Measurements from ENCODE around the gene THAP12. TPM values are rescaled to one million over a fixed set of nuclear protein-coding genes. Genes with fewer than 3 reads are reported as not detected.
"Not testable (repeated sequence)": the region's sequence is repeated elsewhere in the genome, so short reads cannot be mapped to it uniquely, and the experiment has no call there.

THAP12 gene
- total and polyA plus RNA-seq, 2 donors from 2014 or later: 19.5 to 39.3 TPM

DNA sequence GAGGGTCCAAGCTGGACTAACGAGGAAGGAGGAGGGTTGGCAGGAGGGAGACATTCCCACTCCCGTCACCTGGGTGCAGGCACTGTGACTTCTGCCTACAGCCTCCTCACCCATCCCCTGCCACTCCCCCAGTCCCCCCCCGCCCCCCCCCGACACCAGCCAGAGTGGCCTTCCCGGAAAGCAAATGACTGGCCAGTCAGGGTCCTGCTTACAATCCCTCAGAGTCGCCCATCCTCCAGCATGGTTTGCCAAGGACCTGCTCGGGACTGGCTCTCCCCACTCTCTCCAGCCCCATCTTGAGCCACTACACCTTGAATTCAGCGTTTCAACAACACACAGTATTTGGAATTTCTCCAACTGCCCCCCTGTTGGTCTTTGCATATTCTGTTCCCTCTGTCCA is 59.6 kb downstream of the THAP12 start:
- no peaks in the 10 kb centered on the region for H3K4me1 ChIP-seq (ENCODE audit: control insufficient read depth in 2 of 3, insufficient read depth in 2 of 3, low read depth in 1 of 3, low read length in 3 of 3)
- no peaks in the 10 kb centered on the region for H3K36me3 ChIP-seq (ENCODE audit: control insufficient read depth in 2 of 3, insufficient read depth in 3 of 3, low read length in 3 of 3)
- TF ChIP-seq, protein P1, sequence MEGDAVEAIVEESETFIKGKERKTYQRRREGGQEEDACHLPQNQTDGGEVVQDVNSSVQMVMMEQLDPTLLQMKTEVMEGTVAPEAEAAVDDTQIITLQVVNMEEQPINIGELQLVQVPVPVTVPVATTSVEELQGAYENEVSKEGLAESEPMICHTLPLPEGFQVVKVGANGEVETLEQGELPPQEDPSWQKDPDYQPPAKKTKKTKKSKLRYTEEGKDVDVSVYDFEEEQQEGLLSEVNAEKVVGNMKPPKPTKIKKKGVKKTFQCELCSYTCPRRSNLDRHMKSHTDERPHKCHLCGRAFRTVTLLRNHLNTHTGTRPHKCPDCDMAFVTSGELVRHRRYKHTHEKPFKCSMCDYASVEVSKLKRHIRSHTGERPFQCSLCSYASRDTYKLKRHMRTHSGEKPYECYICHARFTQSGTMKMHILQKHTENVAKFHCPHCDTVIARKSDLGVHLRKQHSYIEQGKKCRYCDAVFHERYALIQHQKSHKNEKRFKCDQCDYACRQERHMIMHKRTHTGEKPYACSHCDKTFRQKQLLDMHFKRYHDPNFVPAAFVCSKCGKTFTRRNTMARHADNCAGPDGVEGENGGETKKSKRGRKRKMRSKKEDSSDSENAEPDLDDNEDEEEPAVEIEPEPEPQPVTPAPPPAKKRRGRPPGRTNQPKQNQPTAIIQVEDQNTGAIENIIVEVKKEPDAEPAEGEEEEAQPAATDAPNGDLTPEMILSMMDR (IDR thresholded peaks at IDR 0.05; ENCODE audit: borderline replicate concordance, extremely low read depth, insufficient read depth): no peak
- peaks cover 0 to 2% (median 0%) of the 10 kb centered on the region in 3 donors for H3K9me3 ChIP-seq (ENCODE audit: control insufficient read depth in 2 of 3, insufficient read depth in 1 of 3, low read length in 3 of 3)
- no peak overlapping the region for H3K4me3 ChIP-seq (ENCODE audit: low read length in 3 of 3)
- H3K27me3 ChIP-seq (ENCODE audit: control insufficient read depth, insufficient read depth, low read length): peaks cover 6% of the 10 kb centered on the region
- intact Hi-C loops (cut with DNase I): loop anchor here (10.0 kb wide), 1 partner anchor 427 kb away; no protein-coding TSS in a partner anchor
- no peak overlapping the region for H3K27ac ChIP-seq (ENCODE audit: low read depth in 2 of 2, low read length in 2 of 2)
- no peak overlapping the region for H3K9ac ChIP-seq (ENCODE audit: low read length in 3 of 3)
- FAIRE-seq (no peak), DNase-seq (peak in 1 of 5 donors; percentile 15)

DNA sequence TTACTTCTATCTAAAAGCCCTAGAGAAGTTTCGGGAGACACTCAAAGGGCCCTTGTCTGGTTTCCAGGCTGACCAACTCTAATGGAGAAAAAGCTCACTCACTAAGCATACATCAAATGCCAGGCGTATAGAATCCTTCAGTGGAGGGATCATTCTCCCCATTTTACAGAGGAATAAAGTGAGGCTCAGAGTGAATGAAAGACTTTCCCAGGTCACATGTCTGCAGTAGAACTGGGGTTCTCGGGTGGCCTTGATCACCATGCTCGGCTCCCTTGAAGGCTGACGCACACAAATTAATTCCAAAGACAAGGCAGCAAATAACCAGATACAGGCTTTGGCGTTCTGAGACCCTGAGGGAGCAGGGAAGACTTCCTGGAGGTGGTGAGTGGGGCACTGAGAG is 60.0 kb downstream of the THAP12 start:
- H3K36me3 ChIP-seq (ENCODE audit: control insufficient read depth in 2 of 3, insufficient read depth in 3 of 3, low read length in 3 of 3): no peaks in the 10 kb centered on the region
- H3K27ac ChIP-seq (ENCODE audit: low read depth in 2 of 2, low read length in 2 of 2): no peak overlapping the region
- H3K9ac ChIP-seq (ENCODE audit: low read length in 3 of 3): no peak overlapping the region
- intact Hi-C loops (cut with DNase I): loop anchor here (10.0 kb wide), 1 partner anchor 426 kb away; no protein-coding TSS in a partner anchor
- peaks cover 0 to 2% (median 0%) of the 10 kb centered on the region in 3 donors for H3K9me3 ChIP-seq (ENCODE audit: control insufficient read depth in 2 of 3, insufficient read depth in 1 of 3, low read length in 3 of 3)
- H3K4me3 ChIP-seq (ENCODE audit: low read length in 3 of 3): no peak overlapping the region
- TF ChIP-seq, protein P1 (IDR thresholded peaks at IDR 0.05; ENCODE audit: borderline replicate concordance, extremely low read depth, insufficient read depth): no peak
- H3K27me3 ChIP-seq (ENCODE audit: control insufficient read depth, insufficient read depth, low read length): peaks cover 6% of the 10 kb centered on the region
- H3K4me1 ChIP-seq (ENCODE audit: control insufficient read depth in 2 of 3, insufficient read depth in 2 of 3, low read depth in 1 of 3, low read length in 3 of 3): no peaks in the 10 kb centered on the region
- no peak for FAIRE-seq
- DNase-seq: no peak

DNA sequence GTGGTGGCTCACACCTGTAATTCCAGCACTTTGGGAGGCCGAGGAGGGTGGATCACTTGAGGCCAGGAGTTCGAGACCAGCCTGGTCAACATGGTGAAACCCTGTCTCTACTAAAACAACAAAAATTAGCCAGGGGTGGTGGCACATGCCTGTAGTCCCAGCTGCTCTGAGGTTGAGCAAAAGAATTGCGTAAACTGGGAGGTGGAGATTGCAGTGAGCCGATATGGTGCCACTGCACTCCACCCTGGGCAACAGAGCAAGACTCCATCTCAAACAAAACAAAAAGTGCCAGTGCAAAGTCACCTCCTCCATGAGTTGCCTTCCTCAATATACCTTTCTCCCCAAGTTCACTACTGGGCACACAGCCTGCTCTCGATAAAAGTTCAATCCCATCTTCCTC is 61.1 kb downstream of the THAP12 start:
- DNase-seq: peak in 1 of 5 donors; percentile 2
- H3K9ac ChIP-seq (ENCODE audit: low read length in 3 of 3); H3K27ac ChIP-seq (ENCODE audit: low read depth in 2 of 2, low read length in 2 of 2); H3K4me3 ChIP-seq (ENCODE audit: low read length in 3 of 3); H3K27me3 ChIP-seq (ENCODE audit: control insufficient read depth, insufficient read depth, low read length); H3K9me3 ChIP-seq (ENCODE audit: control insufficient read depth in 2 of 3, insufficient read depth in 1 of 3, low read length in 3 of 3); H3K4me1 ChIP-seq (ENCODE audit: control insufficient read depth in 2 of 3, insufficient read depth in 2 of 3, low read depth in 1 of 3, low read length in 3 of 3); FAIRE-seq; H3K36me3 ChIP-seq (ENCODE audit: control insufficient read depth in 2 of 3, insufficient read depth in 3 of 3, low read length in 3 of 3): not testable (repeated sequence)
- intact Hi-C loops (cut with DNase I): loop anchor here (10.0 kb wide), 2 partner anchors 115 to 425 kb away; partner anchors contain the start of gene WNT11

DNA sequence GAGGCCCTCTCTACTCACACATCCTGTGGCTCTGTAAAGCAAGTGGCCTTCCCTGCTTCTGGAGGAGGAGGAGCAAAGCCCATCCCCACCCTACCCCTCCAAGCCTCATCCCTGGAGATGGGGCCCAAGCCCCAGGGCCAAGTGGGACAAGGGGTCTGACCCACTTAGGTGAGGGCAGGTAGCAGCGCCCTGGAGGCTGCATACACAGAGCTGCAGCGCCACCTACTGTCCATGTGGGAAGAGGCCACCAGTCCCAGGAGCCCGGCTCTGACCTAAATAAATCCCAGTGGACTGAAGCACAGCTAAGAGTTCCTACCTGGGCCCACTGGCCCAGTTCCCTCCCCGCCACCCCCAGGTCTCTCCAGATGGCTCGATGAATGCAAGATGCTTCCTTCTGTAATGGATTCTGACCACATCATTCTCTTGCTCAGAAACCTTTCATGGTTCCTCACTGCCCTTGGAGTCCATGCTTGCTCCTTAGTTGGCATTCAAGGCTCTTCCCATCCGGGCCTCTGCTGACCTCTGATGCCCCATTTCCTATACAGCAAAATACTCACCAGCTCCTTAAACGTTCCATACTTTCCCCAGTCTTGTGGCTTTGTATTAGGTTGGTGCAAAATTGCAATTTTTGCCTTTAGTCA is 62.1 kb downstream of the THAP12 start:
- H3K27me3 ChIP-seq (ENCODE audit: control insufficient read depth, insufficient read depth, low read length): peaks cover 6% of the 10 kb centered on the region
- no peak overlapping the region for H3K9ac ChIP-seq (ENCODE audit: low read length in 3 of 3)
- FAIRE-seq: no peak
- DNase-seq: peak; percentile 81 to 90 (median 87)
- TF ChIP-seq, protein P1 (IDR thresholded peaks at IDR 0.05; ENCODE audit: borderline replicate concordance, extremely low read depth, insufficient read depth): peak; percentile 93
- no peak overlapping the region for H3K4me3 ChIP-seq (ENCODE audit: low read length in 3 of 3)
- no peaks in the 10 kb centered on the region for H3K36me3 ChIP-seq (ENCODE audit: control insufficient read depth in 2 of 3, insufficient read depth in 3 of 3, low read length in 3 of 3)
- H3K4me1 ChIP-seq (ENCODE audit: control insufficient read depth in 2 of 3, insufficient read depth in 2 of 3, low read depth in 1 of 3, low read length in 3 of 3): no peaks in the 10 kb centered on the region
- peaks cover 0 to 2% (median 0%) of the 10 kb centered on the region in 3 donors for H3K9me3 ChIP-seq (ENCODE audit: control insufficient read depth in 2 of 3, insufficient read depth in 1 of 3, low read length in 3 of 3)
- no peak overlapping the region for H3K27ac ChIP-seq (ENCODE audit: low read depth in 2 of 2, low read length in 2 of 2)
- intact Hi-C loops (cut with DNase I): loop anchor here (10.0 kb wide), 1 partner anchor 114 kb away; the partner anchor contains the start of gene WNT11

Data from kidney (tissue), 14 donors.